ENCODE measurements around the gene MMAB.

DNA sequence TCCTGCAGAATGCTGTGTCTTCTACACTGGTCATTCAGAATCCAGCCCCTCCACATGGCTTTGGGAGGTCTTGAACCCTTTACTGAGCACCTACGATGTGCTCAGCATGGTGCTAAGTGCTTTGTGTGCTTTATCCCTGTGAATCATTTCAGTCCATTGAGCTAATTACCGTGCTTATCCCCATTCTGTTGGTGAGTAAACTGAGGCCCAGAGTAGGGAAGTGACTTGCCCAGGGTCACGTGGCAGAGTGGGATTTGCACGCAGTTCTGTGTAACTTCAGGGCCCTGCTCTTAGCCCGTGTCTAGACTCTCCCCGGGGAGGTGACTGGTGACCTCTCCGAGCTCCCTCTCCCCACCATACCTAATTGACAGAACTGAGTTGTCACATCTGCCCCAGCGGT, 27.7 kb upstream of the MMAB start:
- TF ChIP-seq, protein P1, sequence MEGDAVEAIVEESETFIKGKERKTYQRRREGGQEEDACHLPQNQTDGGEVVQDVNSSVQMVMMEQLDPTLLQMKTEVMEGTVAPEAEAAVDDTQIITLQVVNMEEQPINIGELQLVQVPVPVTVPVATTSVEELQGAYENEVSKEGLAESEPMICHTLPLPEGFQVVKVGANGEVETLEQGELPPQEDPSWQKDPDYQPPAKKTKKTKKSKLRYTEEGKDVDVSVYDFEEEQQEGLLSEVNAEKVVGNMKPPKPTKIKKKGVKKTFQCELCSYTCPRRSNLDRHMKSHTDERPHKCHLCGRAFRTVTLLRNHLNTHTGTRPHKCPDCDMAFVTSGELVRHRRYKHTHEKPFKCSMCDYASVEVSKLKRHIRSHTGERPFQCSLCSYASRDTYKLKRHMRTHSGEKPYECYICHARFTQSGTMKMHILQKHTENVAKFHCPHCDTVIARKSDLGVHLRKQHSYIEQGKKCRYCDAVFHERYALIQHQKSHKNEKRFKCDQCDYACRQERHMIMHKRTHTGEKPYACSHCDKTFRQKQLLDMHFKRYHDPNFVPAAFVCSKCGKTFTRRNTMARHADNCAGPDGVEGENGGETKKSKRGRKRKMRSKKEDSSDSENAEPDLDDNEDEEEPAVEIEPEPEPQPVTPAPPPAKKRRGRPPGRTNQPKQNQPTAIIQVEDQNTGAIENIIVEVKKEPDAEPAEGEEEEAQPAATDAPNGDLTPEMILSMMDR (conservative IDR thresholded peaks at IDR 0.05): no peak
- TF ChIP-seq ZFX (IDR thresholded peaks at IDR 0.05): no peak
